ENCODE measurements around the gene SIPA1L3.
A peak's percentile ranks its signal among the peaks of the same experiment; 100 is the strongest.

DNA sequence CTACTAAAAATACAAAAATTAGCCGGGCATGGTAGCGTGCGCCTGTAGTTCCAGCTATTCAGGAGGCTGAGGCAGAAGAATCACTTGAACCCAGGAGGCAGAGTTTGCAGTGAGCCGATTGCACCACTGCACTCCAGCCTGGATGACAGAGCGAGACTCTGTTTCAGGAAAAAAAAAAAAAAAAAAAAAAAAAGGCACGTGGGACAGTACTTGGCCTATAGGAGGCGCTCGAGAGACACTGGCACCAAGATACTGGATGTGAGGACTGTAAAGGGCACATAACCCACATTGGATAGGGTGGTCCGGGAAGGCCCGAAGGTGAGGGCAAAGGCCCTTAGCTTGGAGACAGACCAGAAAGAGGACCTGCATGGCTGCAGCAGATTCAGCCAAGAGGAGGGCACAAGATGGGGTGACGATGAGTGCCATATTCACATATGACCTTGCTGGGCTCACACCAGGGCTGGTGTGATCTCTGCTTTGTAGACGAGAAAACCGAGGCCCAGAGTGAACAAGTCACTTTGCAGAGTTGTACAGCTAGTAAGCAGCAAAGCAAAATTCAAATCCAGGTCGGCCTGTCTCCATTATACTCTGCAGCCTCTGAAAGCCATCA is 227.6 kb downstream of the SIPA1L3 start:
- TF ChIP-seq HOXA7 (CRISPR knock-in tag; IDR thresholded peaks at IDR 0.05) (no peak), CHD2 (IDR thresholded peaks at IDR 0.05; ENCODE audit: low read length, partially characterized antibody) (no peak), POLR2A (IDR thresholded peaks at IDR 0.05; ENCODE audit: low read length) (no peak), PHF8 (IDR thresholded peaks at IDR 0.05; ENCODE audit: borderline replicate concordance, low read depth) (no peak), GATA3 (IDR thresholded peaks at IDR 0.05; ENCODE audit: borderline replicate concordance) (no peak), CHD4 (IDR thresholded peaks at IDR 0.05; ENCODE audit: borderline replicate concordance) (no peak), JUNB (IDR thresholded peaks at IDR 0.05) (no peak)
- TF ChIP-seq, protein P1, sequence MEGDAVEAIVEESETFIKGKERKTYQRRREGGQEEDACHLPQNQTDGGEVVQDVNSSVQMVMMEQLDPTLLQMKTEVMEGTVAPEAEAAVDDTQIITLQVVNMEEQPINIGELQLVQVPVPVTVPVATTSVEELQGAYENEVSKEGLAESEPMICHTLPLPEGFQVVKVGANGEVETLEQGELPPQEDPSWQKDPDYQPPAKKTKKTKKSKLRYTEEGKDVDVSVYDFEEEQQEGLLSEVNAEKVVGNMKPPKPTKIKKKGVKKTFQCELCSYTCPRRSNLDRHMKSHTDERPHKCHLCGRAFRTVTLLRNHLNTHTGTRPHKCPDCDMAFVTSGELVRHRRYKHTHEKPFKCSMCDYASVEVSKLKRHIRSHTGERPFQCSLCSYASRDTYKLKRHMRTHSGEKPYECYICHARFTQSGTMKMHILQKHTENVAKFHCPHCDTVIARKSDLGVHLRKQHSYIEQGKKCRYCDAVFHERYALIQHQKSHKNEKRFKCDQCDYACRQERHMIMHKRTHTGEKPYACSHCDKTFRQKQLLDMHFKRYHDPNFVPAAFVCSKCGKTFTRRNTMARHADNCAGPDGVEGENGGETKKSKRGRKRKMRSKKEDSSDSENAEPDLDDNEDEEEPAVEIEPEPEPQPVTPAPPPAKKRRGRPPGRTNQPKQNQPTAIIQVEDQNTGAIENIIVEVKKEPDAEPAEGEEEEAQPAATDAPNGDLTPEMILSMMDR (IDR thresholded peaks at IDR 0.05), result peak; percentile 83
- TF ChIP-seq, protein P2, sequence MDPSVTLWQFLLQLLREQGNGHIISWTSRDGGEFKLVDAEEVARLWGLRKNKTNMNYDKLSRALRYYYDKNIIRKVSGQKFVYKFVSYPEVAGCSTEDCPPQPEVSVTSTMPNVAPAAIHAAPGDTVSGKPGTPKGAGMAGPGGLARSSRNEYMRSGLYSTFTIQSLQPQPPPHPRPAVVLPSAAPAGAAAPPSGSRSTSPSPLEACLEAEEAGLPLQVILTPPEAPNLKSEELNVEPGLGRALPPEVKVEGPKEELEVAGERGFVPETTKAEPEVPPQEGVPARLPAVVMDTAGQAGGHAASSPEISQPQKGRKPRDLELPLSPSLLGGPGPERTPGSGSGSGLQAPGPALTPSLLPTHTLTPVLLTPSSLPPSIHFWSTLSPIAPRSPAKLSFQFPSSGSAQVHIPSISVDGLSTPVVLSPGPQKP (IDR thresholded peaks at IDR 0.05; ENCODE audit: low read depth, low read length), result no peak
